LNCaP clone FGC (cell line): ENCODE data around the gene PCDHGB1.

Experiments used
- DNase-seq: peaks from one replicate; pipeline ENCODE4 v3.0.0-alpha.2; 2011; ENCODE audit warnings: low read depth
- H3K4me3 ChIP-seq: 2 replicates; pipeline ENCODE4 v1.5.1; 2011; ENCODE audit warnings: mild to moderate bottlenecking, low read depth, low read length, control low read depth
- TF ChIP-seq, protein P1 (sequence below): IDR thresholded peaks from 2 replicates; pipeline ENCODE4 v1.5.1; 2012; ENCODE audit warnings: mild to moderate bottlenecking; ENCODE audit not compliant: control insufficient read depth, insufficient read depth; ENCODE audit errors: extremely low read depth

Gene PCDHGB1

DNA sequence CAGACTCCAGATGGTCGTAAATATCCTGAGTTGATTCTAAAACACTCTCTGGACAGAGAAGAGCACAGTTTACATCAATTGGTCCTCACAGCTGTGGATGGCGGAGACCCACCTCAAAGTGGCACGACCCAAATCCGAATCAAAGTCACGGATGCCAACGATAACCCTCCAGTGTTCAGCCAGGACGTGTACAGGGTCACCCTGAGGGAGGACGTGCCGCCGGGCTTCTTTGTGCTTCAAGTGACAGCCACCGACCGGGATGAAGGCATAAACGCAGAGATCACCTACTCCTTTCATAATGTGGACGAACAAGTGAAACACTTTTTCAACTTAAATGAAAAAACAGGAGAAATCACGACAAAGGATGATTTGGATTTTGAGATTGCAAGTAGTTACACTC lies 10.8 kb downstream of the PCDHGB1 start:
- no peak overlapping the region for H3K4me3 ChIP-seq
- TF ChIP-seq, protein P1, sequence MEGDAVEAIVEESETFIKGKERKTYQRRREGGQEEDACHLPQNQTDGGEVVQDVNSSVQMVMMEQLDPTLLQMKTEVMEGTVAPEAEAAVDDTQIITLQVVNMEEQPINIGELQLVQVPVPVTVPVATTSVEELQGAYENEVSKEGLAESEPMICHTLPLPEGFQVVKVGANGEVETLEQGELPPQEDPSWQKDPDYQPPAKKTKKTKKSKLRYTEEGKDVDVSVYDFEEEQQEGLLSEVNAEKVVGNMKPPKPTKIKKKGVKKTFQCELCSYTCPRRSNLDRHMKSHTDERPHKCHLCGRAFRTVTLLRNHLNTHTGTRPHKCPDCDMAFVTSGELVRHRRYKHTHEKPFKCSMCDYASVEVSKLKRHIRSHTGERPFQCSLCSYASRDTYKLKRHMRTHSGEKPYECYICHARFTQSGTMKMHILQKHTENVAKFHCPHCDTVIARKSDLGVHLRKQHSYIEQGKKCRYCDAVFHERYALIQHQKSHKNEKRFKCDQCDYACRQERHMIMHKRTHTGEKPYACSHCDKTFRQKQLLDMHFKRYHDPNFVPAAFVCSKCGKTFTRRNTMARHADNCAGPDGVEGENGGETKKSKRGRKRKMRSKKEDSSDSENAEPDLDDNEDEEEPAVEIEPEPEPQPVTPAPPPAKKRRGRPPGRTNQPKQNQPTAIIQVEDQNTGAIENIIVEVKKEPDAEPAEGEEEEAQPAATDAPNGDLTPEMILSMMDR = no peak

DNA sequence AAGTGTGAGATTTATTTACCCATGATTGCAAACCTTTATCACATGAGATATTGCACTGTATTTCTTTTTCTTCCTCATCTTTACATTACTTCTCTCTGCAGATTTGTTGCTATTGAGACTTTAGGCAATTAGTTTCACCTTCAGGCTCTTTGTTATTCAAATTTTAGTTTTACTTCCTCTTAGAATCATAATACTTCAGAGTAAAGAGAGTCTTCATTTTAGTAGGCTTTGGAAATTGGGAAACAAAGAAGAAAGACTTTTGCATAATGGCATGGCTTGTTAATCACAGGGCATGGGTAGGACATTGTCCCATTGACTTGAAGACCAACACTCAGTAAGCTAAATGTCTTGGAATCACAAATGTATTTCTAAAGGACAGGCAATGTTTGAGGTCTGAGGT lies 12.8 kb downstream of the PCDHGB1 start:
- H3K4me3 ChIP-seq = no peak overlapping the region
- TF ChIP-seq, protein P1 = no peak
- no peak for DNase-seq

More for the DNA sequence above, 10.8 kb downstream of the PCDHGB1 start:
- DNase-seq = no peak

DNA sequence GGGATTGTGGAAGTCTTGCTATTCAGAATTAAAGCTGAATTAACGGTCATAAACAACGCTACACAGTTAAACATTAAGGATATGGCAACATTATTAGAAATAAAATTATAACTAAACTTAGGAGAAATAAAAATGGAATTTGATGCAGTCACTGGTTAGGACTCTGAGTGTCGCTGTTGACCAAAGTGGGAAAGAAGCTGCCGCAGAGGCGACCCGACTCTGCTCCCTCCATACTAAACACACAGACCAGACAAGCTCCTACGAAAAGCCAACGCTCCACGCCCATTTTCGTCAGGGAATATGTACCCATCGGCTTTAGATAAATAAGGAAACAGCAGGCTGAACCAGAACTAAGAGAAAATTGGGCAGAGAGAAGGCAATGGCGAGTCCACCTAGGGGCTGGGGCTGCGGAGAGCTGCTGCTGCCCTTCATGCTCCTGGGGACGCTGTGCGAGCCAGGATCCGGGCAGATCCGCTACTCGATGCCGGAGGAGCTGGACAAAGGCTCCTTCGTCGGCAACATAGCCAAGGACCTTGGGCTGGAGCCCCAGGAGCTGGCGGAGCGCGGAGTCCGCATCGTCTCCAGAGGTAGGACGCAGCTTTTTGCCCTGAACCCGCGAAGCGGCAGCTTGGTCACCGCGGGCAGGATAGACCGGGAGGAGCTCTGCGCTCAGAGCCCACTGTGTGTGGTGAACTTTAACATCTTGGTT lies 14.2 kb downstream of the PCDHGB1 start, which contains the start of gene PCDHGA5:
PCDHGA5 (plus strand) TSS at position 211 of the 709 bp plus-strand sequence; CDS start at position 380, 169 bp downstream.
- TF ChIP-seq, protein P1 = no peak
- no peak within 1 kb of the TSS; the same call in 1 of the 2 replicates for H3K4me3 ChIP-seq
- DNase-seq = no peak

DNA sequence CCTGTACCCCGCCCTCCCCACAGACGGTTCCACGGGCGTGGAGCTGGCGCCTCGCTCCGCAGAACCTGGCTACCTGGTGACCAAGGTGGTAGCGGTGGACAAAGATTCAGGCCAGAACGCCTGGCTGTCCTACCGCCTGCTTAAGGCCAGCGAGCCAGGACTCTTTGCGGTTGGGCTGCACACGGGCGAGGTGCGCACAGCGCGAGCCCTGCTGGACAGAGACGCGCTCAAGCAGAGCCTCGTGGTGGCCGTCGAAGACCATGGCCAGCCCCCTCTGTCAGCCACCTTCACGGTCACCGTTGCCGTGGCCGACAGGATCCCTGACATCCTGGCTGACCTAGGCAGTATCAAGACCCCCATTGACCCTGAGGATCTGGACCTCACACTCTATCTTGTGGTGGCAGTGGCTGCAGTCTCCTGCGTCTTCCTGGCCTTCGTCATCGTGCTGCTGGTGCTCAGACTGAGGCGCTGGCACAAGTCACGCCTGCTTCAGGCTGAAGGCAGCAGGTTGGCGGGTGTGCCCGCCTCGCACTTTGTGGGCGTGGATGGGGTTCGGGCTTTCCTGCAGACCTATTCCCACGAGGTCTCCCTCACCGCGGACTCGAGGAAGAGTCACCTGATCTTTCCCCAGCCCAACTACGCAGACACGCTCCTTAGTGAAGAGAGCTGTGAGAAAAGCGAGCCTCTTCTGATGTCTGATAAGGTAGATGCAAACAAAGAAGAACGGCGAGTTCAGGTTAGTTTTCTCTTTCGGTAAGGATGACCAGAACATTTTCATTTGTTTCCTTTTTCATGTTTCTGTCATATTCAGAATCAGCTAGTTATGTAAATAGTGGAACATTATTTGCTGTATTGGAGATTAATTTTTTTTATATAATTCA lies 16.4 kb downstream of the PCDHGB1 start:
- TF ChIP-seq, protein P1 = no peak
- H3K4me3 ChIP-seq = no peak overlapping the region
- DNase-seq = peak; percentile 90

DNA sequence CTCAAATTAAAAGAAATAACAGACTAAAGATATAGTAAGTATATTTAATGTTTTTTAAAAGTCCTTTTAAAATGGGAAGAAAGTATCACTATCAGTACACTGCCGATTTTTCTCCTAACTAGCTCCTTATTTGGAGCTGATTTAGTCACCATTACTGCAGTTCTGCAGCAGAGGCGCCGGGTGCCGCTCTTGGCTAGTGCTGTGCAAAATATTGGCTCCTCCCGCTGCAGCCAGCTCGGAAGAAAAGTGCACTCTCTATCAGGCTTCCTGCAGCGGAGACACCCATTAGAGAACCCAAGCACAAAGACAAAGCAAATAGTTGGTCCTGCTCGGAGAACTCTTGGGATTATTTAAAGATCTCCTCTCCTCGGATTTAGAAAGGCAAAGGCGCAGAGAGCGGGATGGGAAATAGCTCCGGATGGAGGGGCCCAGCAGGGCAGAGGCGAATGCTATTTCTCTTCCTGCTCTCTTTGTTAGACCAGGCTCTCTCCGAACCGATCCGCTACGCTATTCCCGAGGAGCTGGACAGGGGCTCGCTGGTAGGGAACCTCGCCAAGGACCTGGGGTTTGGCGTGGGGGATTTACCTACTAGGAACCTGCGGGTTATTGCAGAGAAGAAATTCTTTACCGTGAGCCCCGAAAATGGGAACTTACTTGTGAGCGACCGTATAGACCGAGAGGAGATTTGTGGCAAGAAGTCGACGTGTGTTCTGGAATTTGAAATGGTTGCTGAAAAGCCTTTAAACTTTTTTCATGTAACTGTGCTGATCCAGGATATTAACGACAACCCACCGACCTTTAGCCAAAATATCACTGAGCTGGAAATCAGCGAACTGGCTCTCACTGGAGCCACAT lies 20.3 kb downstream of the PCDHGB1 start, which contains the start of gene PCDHGB3:
PCDHGB3 (plus strand) TSS at position 249 of the 855 bp plus-strand sequence; CDS start at position 402, 153 bp downstream.
- H3K4me3 ChIP-seq = no peak within 1 kb of the TSS
- TF ChIP-seq, protein P1 = 0 out of 2 replicates have a peak, but pooled peaks have one; percentile 18
- no peak for DNase-seq
